GM19099 (cell line): ENCODE data around the gene THPO.

Experiments used
- POLR2A ChIP-seq: IDR thresholded peaks from 3 replicates; pipeline ENCODE4 v1.6.1; 2011; ENCODE audit warnings: low read depth; ENCODE audit not compliant: insufficient read length; ENCODE audit errors: extremely low read depth

THPO gene

DNA sequence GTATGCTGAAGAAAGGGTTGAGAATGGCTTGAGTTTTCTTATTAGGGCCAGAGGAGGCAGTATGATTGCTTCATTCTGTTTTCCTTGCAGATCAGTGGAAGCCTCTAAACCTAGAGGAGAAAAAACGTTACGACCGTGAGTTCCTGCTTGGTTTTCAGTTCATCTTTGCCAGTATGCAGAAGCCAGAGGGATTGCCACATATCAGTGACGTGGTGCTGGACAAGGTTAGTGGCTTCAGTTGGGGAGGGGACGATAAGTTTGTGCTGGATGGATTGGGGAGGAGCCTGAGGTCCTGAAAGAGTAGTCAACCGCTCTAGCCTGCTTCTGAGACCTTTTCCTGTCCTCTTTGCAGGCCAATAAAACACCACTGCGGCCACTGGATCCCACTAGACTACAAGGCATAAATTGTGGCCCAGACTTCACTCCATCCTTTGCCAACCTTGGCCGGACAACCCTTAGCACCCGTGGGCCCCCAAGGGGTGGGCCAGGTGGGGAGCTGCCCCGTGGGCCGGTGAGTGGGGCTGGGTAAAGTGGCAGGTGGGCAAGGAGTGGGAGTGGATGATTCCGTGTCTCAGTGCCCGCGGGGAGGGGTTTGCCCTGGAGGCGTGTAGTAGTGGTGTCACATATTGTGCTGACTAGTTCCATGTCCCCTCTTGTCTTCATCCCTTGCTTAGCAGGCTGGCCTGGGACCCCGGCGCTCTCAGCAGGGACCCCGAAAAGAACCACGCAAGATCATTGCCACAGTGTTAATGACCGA lies 55.1 kb downstream of the THPO start:
- no peak for TF ChIP-seq POLR2A
